ENCODE measurements around the gene TCP11L1. TPM values are rescaled to one million over a fixed set of nuclear protein-coding genes. Genes with fewer than 3 reads are reported as not detected.

Gene TCP11L1
- total and polyA plus RNA-seq, 4 donors: 3.1 to 19.8 (median 8.5) TPM

- no peaks in the 10 kb centered on the region for H3K9me3 ChIP-seq (ENCODE audit: control insufficient read depth in 4 of 4, insufficient read depth in 3 of 4, low read length in 3 of 4)
- no peak for DNase-seq
- H3K27ac ChIP-seq (ENCODE audit: low read depth in 1 of 2, low read length in 1 of 2): no peak overlapping the region
- WGBS, 2 donors: 80 to 92% methylated on average over 5 of the region's 5 CpGs
- H3K36me3 ChIP-seq (ENCODE audit: control insufficient read depth in 4 of 4, insufficient read depth in 4 of 4, low read length in 4 of 4): peaks cover 15 to 31% (median 25%) of the 10 kb centered on the region in 4 donors
- no peak overlapping the region for H3K4me3 ChIP-seq
- no peak overlapping the region for H3K9ac ChIP-seq (ENCODE audit: insufficient read depth in 1 of 2, low read length in 2 of 2)
- no peaks in the 10 kb centered on the region for H3K27me3 ChIP-seq (ENCODE audit: control insufficient read depth in 3 of 3, insufficient read depth in 3 of 3, low read length in 2 of 3)
- H3K4me1 ChIP-seq (ENCODE audit: control insufficient read depth in 5 of 5, insufficient read depth in 5 of 5, low read length in 5 of 5): no peaks in the 10 kb centered on the region
- TF ChIP-seq CTCF (IDR thresholded peaks at IDR 0.05; ENCODE audit: control extremely low read depth, extremely low read depth): no peak
- ATAC-seq (ENCODE audit: insufficient read depth, low FRiP score): no peak
Observed at GRCh38 chr11:33062137-33062536, 22.8 kb downstream of the TCP11L1 start.

GRCh38 chr11:33063326-33063881 is 24.0 kb downstream of the TCP11L1 start:
- no peak for TF ChIP-seq CTCF (IDR thresholded peaks at IDR 0.05; ENCODE audit: control extremely low read depth, extremely low read depth)
- no peaks in the 10 kb centered on the region for H3K27me3 ChIP-seq (ENCODE audit: control insufficient read depth in 3 of 3, insufficient read depth in 3 of 3, low read length in 2 of 3)
- 27 to 59% methylated on average over 3 of the region's 3 CpGs for WGBS, 2 donors
- ATAC-seq (ENCODE audit: insufficient read depth, low FRiP score) (no peak), DNase-seq (no peak)
- no peak overlapping the region for H3K4me3 ChIP-seq
- peaks cover 17 to 32% (median 26%) of the 10 kb centered on the region in 4 donors for H3K36me3 ChIP-seq (ENCODE audit: control insufficient read depth in 4 of 4, insufficient read depth in 4 of 4, low read length in 4 of 4)
- H3K9me3 ChIP-seq (ENCODE audit: control insufficient read depth in 4 of 4, insufficient read depth in 3 of 4, low read length in 3 of 4): no peaks in the 10 kb centered on the region
- H3K4me1 ChIP-seq (ENCODE audit: control insufficient read depth in 5 of 5, insufficient read depth in 5 of 5, low read length in 5 of 5): no peaks in the 10 kb centered on the region
- no peak overlapping the region for H3K9ac ChIP-seq (ENCODE audit: insufficient read depth in 1 of 2, low read length in 2 of 2)
- no peak overlapping the region for H3K27ac ChIP-seq (ENCODE audit: low read depth in 1 of 2, low read length in 1 of 2)

GRCh38 chr11:33064033-33064825 is 24.9 kb downstream of the TCP11L1 start:
- Histone ChIP-seq H3K27me3 (ENCODE audit: control insufficient read depth in 3 of 3, insufficient read depth in 3 of 3, low read length in 2 of 3) (no peaks in the 10 kb centered on the region), H3K27ac (ENCODE audit: low read depth in 1 of 2, low read length in 1 of 2) (peak overlapping the region in 1 of 2 donors; percentile 60), H3K4me3 (no peak overlapping the region), H3K4me1 (ENCODE audit: control insufficient read depth in 5 of 5, insufficient read depth in 5 of 5, low read length in 5 of 5) (no peaks in the 10 kb centered on the region), H3K9me3 (ENCODE audit: control insufficient read depth in 4 of 4, insufficient read depth in 3 of 4, low read length in 3 of 4) (no peaks in the 10 kb centered on the region), H3K9ac (ENCODE audit: insufficient read depth in 1 of 2, low read length in 2 of 2) (no peak overlapping the region), H3K36me3 (ENCODE audit: control insufficient read depth in 4 of 4, insufficient read depth in 4 of 4, low read length in 4 of 4) (peaks cover 15 to 38% (median 31%) of the 10 kb centered on the region in 4 donors)
- WGBS, 2 donors: 52 to 59% methylated on average over 11 of the region's 11 CpGs
- ATAC-seq (ENCODE audit: insufficient read depth, low FRiP score): no peak
- no peak for TF ChIP-seq CTCF (IDR thresholded peaks at IDR 0.05; ENCODE audit: control extremely low read depth, extremely low read depth)
- DNase-seq: no peak
